Caco-2 (cell line): ENCODE measurements around the gene FHOD3. TPM values are rescaled to one million over a fixed set of nuclear protein-coding genes. Genes with fewer than 3 reads are reported as not detected.

Experiments
- BruUV-seq: library from RNA; stranded (reverse); fragments of 400-500 nt; replicated peaks from 2 replicates; lab custom pipeline; 2021; lab: Mats Ljungman, UMichigan
- CTCF ChIA-PET: fragments of 300-600 bp; sonication (Branson Sonifier 250); formaldehyde crosslinking; loops from one replicate; lab custom pipeline; 2022; ENCODE audit warnings: antibody characterized with exemption; lab: Charles Lee
- POLR2A ChIA-PET: fragments of 300-600 bp; sonication (Branson Sonifier 250); formaldehyde crosslinking; loops from one replicate; lab custom pipeline; 2022; ENCODE audit warnings: antibody characterized with exemption; lab: Charles Lee
- DNase-seq, 2 experiments: peaks; one replicate each; pipeline versions ENCODE4 v3.0.0 to v3.0.0-alpha.2; 2020 to 2022
- H3K27me3 ChIP-seq: replicated peaks from 2 replicates; pipeline ENCODE4 v1.6.0; 2011; ENCODE audit warnings: low read length; ENCODE audit not compliant: control insufficient read depth, insufficient read depth
- H3K36me3 ChIP-seq: 2 replicates; pipeline ENCODE4 v1.5.1; 2011; ENCODE audit warnings: low read length; ENCODE audit not compliant: control insufficient read depth, insufficient read depth
- H3K4me1 ChIP-seq: fragments of 250-450 bp; sonication (Bioruptor Pico); 2 replicates; pipeline ENCODE4 v1.5.1; 2020; ENCODE audit warnings: mild to moderate bottlenecking
- H3K4me3 ChIP-seq: 2 replicates; pipeline ENCODE4 v1.5.1; 2011; ENCODE audit warnings: low read depth, mild to moderate bottlenecking, control low read depth, low read length
- H3K9me3 ChIP-seq: fragments of 250-450 bp; sonication (Bioruptor Pico); 2 replicates; pipeline ENCODE4 v1.5.1; 2020; ENCODE audit warnings: mild to moderate bottlenecking, moderate library complexity
- H3K27ac Mint-ChIP-seq: one replicate; pipeline ENCODE4 v1.8.0; 2022; ENCODE audit warnings: mixed read lengths; ENCODE audit not compliant: unreplicated experiment
- H3K27me3 Mint-ChIP-seq: one replicate; pipeline ENCODE4 v1.8.0; 2022; ENCODE audit warnings: mixed read lengths; ENCODE audit not compliant: insufficient read depth, unreplicated experiment
- H3K36me3 Mint-ChIP-seq: one replicate; pipeline ENCODE4 v1.8.0; 2022; ENCODE audit warnings: mild to moderate bottlenecking, mixed read lengths; ENCODE audit not compliant: insufficient read depth, unreplicated experiment
- H3K4me1 Mint-ChIP-seq: one replicate; pipeline ENCODE4 v1.8.0; 2022; ENCODE audit warnings: low read depth, mixed read lengths; ENCODE audit not compliant: unreplicated experiment
- H3K4me3 Mint-ChIP-seq: one replicate; pipeline ENCODE4 v1.8.0; 2022; ENCODE audit warnings: mild to moderate bottlenecking, moderate library complexity, mixed read lengths; ENCODE audit not compliant: unreplicated experiment
- H3K9me3 Mint-ChIP-seq: one replicate; pipeline ENCODE4 v1.8.0; 2022; ENCODE audit warnings: mixed read lengths; ENCODE audit not compliant: unreplicated experiment
- CTCF ChIP-seq, 2 experiments: fragments of 200-600 bp in 1 of 2; IDR thresholded peaks; 1 replicate in 1 of 2; 2 replicates in 1 of 2; pipeline versions ENCODE4 v1.5.1 to v1.8.0; 2011 to 2022; ENCODE audit warnings: antibody characterized with exemption in 1 of 2, control low read depth in 1 of 2, inconsistent platforms in 1 of 2, low read depth in 1 of 2, low read length in 1 of 2, mild to moderate bottlenecking in 1 of 2, moderate library complexity in 1 of 2; ENCODE audit not compliant: insufficient read depth in 1 of 2, severe bottlenecking in 1 of 2, unreplicated experiment in 1 of 2
- intact Hi-C: fragments of 100-400 bp; cut with micrococcal nuclease; formaldehyde crosslinking; loops from one replicate; pipeline ENCODE4 v1.10.0; 2022; ENCODE audit not compliant: unreplicated experiment
- total RNA-seq: library from RNA; stranded (reverse); gene quantifications from 2 replicates; pipeline ENCODE4 v1.2.3, GENCODE V29; 2022

Gene FHOD3
- total RNA-seq, 1 experiment from 2014 or later: not detected

GRCh38 chr18:36322408-36322728 is 24.9 kb downstream of the FHOD3 start:
- no peaks in the 10 kb centered on the region for H3K9me3 Mint-ChIP-seq
- H3K36me3 Mint-ChIP-seq: no peaks in the 10 kb centered on the region
- H3K9me3 ChIP-seq: no peaks in the 10 kb centered on the region
- no peak for TF ChIP-seq CTCF (IDR thresholded peaks at IDR 0.05; ENCODE audit: insufficient read depth in 1 of 2, low read depth in 1 of 2, low read length in 1 of 2, severe bottlenecking in 1 of 2, unreplicated experiment in 1 of 2)
- H3K27me3 Mint-ChIP-seq: peaks cover 2% of the 10 kb centered on the region
- H3K27me3 ChIP-seq: no peaks in the 10 kb centered on the region
- no peak overlapping the region for H3K27ac Mint-ChIP-seq
- intact Hi-C loops: no loop called here
- no peaks in the 10 kb centered on the region for H3K4me1 ChIP-seq
- ChIA-PET CTCF (no interaction called here), POLR2A (no interaction called here)
- no peaks in the 10 kb centered on the region for H3K36me3 ChIP-seq
- no TSS peak for BruUV-seq
- DNase-seq: no peak
- no peak overlapping the region for H3K4me3 ChIP-seq
- H3K4me3 Mint-ChIP-seq: no peak overlapping the region
- no peaks in the 10 kb centered on the region for H3K4me1 Mint-ChIP-seq

GRCh38 chr18:36322734-36323133 is 25.2 kb downstream of the FHOD3 start:
- Histone ChIP-seq H3K4me3 (no peak overlapping the region), H3K9me3 (no peaks in the 10 kb centered on the region), H3K36me3 (no peaks in the 10 kb centered on the region), H3K4me1 (no peaks in the 10 kb centered on the region), H3K27me3 (no peaks in the 10 kb centered on the region)
- H3K4me3 Mint-ChIP-seq: no peak overlapping the region
- intact Hi-C loops: no loop called here
- no peaks in the 10 kb centered on the region for H3K9me3 Mint-ChIP-seq
- no peaks in the 10 kb centered on the region for H3K36me3 Mint-ChIP-seq
- DNase-seq: no peak
- no TSS peak for BruUV-seq
- H3K27me3 Mint-ChIP-seq: peaks cover 2% of the 10 kb centered on the region
- CTCF ChIA-PET: no interaction called here
- no peak overlapping the region for H3K27ac Mint-ChIP-seq
- no peaks in the 10 kb centered on the region for H3K4me1 Mint-ChIP-seq
- POLR2A ChIA-PET: no interaction called here
- no peak for TF ChIP-seq CTCF (IDR thresholded peaks at IDR 0.05; ENCODE audit: insufficient read depth in 1 of 2, low read depth in 1 of 2, low read length in 1 of 2, severe bottlenecking in 1 of 2, unreplicated experiment in 1 of 2)

GRCh38 chr18:36323421-36323820 is 25.9 kb downstream of the FHOD3 start:
- Histone ChIP-seq H3K9me3 (no peaks in the 10 kb centered on the region), H3K36me3 (no peaks in the 10 kb centered on the region), H3K27me3 (no peaks in the 10 kb centered on the region), H3K4me1 (no peaks in the 10 kb centered on the region), H3K4me3 (no peak overlapping the region)
- BruUV-seq: no TSS peak
- ChIA-PET POLR2A (no interaction called here), CTCF (no interaction called here)
- intact Hi-C loops: no loop called here
- no peak for DNase-seq
- Mint-ChIP-seq H3K27me3 (peaks cover 8% of the 10 kb centered on the region), H3K4me3 (no peak overlapping the region), H3K27ac (no peak overlapping the region), H3K9me3 (no peaks in the 10 kb centered on the region), H3K4me1 (no peaks in the 10 kb centered on the region), H3K36me3 (no peaks in the 10 kb centered on the region)
- no peak for TF ChIP-seq CTCF (IDR thresholded peaks at IDR 0.05; ENCODE audit: insufficient read depth in 1 of 2, low read depth in 1 of 2, low read length in 1 of 2, severe bottlenecking in 1 of 2, unreplicated experiment in 1 of 2)
